NCI-H345 (cell line): Measurements from ENCODE around the gene ZXDC.
A peak's percentile ranks its signal among the peaks of the same experiment; 100 is the strongest.

Experiments
- DNase-seq: peaks from one replicate; lab custom pipeline; 2025; lab: John Stamatoyannopoulos, UW

Gene ZXDC, protein sequence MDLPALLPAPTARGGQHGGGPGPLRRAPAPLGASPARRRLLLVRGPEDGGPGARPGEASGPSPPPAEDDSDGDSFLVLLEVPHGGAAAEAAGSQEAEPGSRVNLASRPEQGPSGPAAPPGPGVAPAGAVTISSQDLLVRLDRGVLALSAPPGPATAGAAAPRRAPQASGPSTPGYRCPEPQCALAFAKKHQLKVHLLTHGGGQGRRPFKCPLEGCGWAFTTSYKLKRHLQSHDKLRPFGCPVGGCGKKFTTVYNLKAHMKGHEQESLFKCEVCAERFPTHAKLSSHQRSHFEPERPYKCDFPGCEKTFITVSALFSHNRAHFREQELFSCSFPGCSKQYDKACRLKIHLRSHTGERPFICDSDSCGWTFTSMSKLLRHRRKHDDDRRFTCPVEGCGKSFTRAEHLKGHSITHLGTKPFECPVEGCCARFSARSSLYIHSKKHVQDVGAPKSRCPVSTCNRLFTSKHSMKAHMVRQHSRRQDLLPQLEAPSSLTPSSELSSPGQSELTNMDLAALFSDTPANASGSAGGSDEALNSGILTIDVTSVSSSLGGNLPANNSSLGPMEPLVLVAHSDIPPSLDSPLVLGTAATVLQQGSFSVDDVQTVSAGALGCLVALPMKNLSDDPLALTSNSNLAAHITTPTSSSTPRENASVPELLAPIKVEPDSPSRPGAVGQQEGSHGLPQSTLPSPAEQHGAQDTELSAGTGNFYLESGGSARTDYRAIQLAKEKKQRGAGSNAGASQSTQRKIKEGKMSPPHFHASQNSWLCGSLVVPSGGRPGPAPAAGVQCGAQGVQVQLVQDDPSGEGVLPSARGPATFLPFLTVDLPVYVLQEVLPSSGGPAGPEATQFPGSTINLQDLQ

DNA sequence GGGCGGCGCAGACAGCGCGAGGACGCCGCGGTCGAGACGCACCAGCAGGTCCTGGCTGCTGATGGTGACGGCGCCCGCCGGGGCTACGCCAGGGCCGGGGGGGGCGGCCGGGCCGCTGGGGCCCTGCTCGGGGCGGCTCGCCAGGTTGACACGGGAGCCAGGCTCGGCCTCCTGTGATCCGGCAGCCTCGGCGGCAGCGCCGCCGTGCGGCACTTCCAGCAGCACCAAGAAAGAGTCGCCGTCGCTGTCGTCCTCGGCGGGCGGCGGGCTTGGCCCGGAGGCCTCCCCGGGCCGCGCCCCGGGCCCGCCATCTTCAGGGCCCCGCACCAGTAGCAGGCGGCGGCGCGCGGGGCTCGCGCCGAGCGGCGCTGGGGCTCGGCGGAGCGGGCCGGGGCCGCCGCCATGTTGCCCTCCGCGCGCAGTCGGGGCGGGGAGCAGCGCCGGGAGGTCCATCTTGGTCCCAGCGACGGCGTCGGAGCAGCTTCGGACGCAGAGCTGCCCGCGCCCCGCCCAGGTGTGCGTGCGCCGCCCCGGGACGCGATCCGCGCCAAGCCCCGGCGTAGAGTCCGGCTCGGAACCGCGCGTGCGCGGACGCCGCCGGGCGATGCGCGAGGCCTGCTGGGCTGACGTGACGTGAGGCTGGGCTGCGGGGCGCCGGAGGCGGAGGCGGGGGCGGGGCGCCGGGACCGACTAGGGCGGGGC is at the start of gene ZXDC:
Gene ZXDC, minus strand, starts transcription at position 479 of the 702 bp plus-strand sequence. Its CDS starts 26 bp downstream, at position 453.
- peak; percentile 89 for DNase-seq

DNA sequence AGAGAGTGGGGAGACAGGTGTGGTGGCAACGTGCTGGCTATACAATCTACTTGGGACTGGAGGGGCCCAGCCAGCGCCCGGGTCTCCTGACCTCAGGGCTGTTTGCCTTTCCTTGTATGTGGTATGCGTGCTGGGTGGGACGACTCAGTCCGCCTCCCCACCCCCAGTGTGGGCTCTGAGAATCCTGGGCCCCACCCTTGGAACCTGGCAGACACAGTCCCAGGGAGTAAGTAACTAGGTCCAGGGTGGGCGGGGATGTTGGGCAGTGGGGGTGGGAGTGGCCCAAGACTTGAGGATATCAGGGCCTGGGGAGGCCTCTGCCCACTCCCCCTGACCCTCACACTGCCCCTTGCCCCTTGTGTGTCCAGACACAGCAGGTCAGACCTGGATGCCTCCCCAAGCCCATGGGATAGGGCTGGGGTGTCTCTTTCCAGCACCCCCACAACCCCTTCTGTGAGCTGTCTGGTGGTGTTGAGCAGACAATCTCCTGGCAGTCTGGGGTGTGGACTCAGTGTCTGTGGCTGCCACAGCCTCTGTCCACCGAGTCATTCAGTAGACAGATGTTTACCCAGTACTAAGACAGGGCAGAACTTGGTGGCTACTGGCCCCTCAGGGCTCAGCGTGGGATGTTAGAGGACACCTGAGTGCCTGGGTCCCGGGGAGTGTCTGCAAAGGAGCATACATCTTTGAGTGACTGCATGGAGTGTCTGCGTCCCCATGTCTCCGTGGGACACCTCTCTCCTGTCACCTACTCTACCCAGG is 49.6 kb upstream of the ZXDC start:
- no peak for DNase-seq

DNA sequence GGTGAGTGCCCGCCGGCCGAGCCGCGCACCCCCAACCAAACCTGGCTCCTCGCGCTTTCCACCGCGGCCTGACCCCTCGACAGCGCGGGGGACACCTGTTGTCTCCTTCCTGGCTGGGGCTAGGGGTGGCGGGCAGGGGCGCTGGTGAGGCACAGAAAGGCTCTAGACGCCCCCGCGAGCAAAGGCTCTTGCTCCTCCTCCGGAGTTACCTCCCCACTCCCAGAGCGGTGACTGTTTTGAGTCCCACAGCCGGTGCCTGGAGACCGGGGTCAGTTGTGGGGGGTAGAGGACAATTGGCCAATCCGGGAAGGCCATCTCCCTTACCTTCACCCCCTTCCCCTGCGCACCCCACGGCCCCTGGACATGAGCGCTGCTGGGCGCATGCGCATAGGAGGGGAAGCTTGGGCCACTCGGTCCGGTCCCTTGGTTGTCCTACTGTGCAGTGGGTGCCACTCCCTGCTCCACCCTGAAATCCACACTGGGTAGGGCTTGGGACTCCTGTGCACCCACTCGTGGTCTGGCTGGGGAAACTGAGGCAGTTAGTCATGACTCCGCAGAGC is 48.8 kb upstream of the ZXDC start:
- DNase-seq = no peak

DNA sequence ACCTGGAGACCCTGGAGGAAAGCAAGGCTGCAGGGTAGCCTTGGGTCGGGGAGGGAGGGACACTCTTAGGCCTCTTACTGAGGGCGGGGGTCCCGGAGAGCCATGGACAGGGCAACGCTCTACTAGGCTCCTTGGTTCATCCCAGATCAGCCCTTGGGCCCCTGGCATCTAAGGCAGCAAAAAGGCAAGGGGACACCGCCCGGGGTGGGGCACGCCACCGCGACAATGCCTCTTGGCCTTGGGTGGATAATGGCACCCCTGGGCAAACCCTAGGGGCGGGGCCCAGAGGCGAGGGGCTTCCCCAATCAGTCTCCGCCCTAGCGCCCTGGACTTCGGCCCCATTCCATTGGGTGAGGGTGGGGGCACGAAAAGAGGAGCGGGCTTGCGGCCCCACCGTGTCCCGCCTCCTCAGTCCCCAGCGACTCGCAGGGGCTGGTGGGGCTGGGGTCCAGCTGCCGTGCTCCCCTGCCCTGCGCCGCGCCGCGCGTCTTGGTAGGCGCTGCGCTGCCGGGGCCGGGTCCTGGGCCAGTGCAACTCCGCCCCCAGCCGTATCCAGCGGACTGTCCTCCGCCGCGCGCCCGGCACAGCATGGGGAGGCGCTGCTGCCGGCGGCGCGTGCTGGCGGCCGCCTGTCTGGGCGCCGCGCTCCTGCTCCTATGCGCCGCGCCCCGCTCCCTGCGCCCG is 48.2 kb upstream of the ZXDC start, which contains the start of gene CHST13:
Gene CHST13, plus strand, starts transcription at position 411 of the 684 bp plus-strand sequence. Its CDS starts 178 bp downstream, at position 589.
- no peak for DNase-seq

DNA sequence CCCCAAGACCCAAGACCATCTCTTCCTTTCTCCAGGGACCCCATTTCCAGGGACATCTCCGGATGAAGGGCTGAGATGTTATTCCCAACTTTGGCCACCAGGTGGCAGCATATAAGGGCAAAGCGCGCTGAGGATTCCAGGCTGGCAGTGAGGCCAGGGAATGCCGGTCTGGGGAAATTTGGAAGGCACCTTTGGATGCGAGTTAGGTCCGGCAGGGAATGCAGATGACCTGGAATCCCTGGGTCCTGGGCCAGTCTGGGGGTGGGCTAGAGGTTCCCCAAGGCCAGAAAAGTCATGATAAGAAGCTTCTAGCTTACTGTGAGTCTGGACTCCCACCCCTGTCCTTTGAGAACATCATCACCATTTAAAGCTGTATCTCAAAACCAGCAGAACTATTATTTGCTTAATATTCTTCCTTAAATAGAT is 46.7 kb upstream of the ZXDC start:
- peak; percentile 35 for DNase-seq

DNA sequence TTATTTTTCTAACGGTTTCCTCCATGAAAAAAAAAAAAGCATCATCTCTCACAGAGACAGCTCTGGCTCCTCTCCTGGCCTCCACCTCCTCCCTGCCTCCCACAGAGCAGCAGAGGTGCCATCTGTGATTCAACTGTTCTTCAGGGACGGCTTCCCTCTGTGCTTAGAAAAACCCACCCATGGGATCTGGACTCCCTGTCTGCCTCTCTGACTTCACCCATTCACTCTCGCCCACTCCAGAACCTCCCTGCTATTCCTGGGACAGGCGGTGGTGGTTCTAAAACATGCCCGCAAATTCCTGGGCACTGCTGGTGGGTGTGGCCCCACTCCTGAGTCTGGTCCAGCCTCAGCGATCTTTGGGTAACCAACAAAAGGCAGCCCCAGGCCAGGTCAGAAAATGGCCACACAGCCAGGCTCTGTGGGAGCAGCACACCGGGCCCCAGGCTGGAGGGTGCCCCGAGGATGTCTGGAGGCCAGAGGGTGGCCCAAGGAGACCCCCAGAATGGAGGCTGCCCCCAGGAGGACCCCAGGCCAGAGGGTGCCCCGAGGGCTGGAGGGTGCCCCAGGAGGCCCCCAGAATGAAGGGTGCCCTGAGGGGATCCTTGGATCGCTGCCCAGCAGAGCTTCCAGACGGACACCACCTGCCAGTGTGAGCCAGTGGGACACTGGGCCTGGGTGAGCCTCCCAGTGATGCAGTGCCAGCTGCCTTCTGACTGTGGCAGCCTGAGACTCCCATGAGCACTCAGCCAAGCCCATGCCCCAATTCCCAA is 45.6 kb upstream of the ZXDC start:
- DNase-seq = no peak

DNA sequence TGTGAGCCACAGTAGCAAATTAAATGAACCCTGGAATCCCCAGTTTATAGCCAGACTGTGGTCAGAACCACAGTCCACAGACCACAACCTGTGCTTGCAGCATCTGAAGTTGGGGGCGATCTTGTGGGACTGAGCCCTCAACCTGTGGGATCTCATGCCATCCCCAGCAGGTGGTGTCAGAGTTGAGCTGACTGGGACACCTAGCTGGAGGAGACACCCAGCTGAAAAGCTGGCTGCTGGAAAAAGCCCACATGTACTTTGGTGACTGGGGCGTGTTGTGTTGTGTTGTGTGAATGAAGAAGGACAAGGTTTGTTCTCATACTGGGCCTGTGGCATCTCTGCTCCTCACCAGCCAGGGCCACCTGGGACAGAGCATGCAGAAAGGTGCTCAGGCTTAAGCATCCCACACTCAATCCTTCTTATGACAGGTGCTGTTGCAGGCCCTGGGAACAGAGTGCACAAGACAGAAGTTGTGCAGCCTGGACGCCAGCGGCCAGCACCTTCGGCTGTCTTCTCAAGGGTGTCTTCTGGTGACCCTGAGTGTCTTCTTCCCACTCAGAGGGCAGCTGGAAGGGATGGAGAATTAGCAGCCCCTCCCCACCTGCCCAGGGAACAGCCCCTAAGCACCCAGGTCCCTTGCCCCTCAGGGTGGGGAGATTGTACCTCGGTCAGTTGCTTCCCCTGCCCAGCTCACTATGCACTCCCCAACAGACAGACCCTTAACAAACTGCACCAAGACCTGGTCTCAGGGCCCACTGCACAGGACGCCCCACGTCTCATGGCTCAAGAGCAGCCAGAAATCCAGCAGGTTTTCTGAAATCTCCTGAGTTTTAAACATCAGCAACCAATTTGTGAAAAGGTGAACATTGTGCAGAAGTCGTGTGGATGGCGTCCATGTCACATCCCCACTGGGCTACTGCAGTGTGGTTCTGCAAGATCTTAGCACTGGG is 44.1 kb upstream of the ZXDC start:
- DNase-seq = no peak

DNA sequence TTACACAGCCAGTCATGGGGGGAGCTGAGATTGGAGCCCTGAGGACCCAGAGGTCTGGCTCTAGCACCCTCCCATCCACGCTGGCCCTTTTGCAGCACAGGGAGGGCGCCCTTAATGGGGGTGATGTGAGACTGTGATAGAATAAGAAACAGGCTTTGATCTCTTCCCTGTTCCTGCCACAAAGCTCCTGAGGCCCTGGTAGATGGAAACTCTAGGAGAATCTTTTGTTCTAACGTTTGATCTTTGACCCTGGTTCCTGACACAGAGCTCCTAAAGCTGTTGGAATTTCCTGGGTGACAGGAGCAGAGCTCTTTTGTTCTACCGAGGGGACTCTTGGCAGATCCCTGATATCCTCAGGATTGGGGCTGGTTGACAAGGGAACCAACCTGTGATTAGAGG is 43.1 kb upstream of the ZXDC start:
- no peak for DNase-seq

DNA sequence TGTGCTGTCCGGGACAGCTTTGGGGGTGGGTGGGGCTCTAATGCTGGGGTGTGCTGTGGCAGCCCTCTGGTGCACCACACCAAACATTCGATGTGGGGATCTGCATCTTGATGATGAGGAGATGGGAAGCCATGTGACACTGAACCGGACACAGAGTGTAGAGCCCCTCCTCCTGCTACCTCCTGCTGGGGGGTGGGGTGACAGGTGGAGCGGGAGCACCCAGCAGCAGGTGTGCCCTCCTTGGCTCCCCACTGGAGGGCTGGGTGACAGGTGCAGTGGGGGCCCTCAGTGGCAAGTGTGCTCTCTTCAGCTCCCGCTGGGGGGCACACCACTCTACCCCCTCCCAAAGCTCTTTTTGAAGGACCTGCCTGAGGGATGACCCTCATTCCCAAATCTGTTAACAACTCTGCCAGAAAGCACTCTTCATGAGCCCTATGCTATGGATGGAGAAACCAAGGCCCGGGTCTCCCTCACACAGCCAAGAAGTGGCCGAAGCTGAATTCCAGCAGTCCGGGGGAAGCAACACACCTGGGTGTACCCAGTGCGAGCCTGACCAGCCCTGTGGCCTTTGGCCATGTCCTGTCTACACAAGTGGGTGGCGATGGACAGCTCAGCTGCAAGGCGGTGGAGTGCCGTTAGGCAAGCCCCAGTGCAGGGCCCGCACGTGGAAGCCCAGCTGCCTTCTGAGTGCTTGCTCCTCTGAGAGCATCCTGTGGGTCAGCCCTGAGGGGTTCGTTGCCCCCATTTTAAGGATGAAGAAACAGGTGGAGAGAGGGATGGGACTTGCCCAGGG is 42.5 kb upstream of the ZXDC start:
- DNase-seq = peak; percentile 28

DNA sequence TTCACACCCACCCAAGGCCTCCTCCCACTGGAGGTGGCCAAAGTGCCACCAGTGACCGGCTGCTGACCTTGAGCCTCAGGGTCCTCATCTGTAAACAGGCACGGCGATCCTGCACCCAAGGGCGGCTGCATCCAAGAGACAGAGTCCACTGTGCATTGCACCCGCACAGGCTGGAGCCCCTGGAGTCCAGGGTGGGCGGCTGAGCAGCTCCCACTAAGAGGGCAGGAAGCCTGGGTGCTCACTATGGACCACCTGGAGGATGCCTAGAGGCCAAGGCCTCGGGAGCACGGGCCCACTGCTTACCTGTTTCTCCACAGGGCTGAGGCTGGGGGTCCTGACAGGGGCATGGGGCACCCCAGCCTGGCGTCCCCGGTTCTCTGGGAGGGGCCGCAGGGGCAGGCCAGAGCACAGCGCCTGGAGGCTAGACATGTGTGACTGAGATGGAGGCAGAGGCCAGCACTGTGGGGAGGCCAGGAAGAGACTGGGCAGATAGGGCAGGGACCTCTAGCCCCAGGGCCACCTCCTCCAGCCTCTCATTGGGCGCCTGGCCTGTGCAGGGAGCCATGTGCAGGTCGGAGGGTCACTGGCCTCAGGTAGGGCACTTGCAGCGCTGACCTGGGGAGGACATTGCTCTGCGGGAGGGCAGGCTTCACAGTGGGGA is 41.7 kb upstream of the ZXDC start, which contains the start of gene UROC1:
Gene UROC1, minus strand, starts transcription at position 483 of the 661 bp plus-strand sequence. Its CDS starts 54 bp downstream, at position 429.
- no peak for DNase-seq

DNA sequence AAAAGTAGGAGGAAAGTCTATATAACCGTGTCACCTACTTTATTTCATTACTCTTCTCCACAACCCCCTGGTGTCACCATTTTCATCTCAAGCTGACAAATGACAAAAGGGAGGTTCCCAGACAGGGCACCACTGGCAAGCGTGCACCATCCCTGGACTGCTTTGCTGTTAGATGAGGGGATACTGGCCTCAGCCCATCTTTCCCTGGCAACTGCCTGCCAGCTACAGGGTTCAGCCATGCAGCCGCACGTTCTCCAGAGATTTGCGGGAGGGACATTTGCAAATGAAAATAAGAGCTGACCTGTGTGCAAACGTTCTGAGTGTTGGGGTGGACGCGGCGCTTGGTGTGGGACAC is 41.2 kb upstream of the ZXDC start:
- DNase-seq = no peak

DNA sequence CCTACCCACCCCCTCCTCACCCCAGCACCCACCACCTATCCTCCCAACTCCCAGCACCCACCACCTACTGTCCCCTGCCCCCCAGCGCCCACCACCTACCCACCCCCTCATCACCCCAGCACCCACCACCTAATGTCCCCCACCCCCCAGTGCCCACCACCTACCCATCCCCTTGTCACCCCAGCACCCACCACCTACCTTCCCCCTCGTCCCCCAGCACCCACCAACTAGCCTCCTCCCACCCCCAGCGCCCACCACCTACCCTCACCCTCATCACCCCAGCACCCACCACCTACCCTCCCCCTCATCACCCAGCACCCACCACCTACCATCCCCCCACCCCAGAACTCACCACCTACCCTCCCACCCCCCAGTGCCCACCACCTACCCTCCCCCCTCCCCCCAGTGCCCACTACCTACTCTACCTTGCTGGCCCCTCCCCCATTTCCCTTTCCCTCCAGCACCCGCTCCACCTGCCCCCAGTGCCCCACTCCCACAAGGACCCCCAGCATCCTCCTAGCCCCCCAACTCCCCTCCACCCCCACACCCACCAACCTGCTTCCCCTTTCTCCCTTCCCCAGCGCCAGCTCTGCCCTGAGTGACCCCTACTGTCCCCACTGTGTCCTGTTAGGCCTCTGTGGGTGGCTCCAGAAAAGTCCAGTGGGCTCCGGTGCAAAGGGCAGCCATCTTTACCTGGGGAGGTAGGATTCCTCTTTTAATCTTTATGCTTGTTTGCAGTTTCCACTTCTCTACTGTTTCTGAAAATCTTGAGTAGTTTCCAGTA is 40.7 kb upstream of the ZXDC start:
- no peak for DNase-seq

DNA sequence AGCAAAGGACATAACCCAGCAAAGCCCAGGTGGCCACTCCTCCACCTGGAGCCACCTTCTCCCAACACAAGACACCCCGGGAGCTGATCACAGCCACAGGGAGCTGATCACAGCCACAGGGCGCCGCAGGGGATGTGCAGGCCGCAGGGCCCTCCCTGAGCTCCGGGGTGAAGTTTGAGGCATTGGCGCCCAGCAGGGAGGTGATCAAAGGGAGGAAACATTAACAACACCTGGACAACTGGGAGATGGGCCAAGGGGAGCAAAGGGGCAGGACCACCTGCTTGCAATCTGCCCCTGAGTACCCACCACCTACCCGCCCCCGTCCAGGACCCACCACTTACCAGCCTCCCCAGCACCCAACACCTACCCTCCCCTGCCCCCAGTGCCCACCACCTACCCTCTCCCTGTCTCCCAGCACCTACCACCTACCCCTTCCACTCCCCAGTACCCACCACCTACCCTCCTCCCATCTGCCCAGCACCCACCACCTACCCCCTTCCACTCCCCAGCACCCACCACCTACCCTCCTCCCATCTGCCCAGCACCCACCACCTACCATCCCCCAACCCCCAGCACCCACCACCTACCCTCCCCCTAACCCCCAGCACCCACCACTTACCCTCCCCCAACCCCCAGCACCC is 39.5 kb upstream of the ZXDC start:
- peak; percentile 55 for DNase-seq

DNA sequence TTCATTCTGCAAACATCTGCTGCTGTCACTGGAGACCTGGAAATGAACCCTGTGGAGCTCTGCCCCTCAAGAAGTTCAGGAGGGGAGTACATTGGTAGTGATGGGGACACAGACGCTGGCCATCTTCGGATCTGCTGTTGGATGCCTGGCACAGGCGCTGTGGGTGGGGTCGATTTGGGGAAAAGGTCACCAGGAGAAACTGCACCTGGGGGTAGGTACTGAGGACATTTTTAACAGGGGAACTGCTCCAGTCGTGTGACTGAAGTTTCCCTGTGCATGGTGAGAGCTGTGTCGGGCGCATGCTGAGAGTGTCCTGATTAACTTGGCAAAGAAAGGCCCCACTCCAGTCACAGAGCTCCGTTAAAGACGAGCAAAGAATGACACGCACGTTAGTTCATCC is 38.5 kb upstream of the ZXDC start:
- DNase-seq = no peak

DNA sequence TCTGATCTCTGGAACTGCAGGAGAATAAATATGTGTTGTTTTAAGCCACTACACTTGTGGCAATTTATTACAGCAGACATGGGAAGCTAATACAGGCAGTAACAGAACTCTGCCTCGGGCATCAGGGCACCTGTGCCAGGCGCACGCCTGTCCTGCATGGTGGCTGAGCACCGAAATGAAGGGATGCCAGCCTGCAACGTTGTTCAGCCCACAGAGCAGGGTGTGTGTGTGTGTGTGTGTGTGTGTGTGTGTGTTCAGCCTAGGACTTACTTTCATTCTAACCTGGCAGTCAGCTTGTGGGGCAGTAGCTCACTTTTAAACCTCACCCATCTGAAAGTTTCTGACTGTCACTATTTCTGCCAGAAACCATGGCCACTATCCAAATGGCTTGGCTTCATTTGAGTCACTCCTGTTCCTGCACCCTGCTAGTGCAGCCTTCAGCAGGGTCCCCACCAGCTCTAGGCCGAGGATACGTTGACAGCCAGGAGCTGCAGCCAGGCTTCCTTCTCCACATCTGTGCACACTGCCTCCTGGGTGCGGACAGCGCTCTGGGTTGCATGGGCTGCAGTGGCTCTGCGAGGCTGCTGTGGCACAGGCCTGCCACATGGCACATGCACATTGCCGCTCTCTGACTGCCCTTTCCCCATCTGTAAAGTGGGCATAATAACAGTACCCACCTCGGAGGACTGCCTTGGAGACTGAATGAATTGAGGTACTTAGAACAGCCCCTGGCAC is 37.4 kb upstream of the ZXDC start:
- DNase-seq = no peak
